KMS-11 (cell line): Measurements from ENCODE around the gene MCC.

Experiments
- H2AFZ ChIP-seq: fragments of 200-600 bp; sonication (generic); 2 replicates; pipeline ENCODE4 v1.6.1; 2016; ENCODE audit warnings: antibody characterized with exemption, mixed run types, low read depth
- H3K27ac ChIP-seq: fragments of 200-600 bp; sonication (generic); 2 replicates; pipeline ENCODE4 v1.6.1; 2016; ENCODE audit warnings: mild to moderate bottlenecking, mixed run types
- H3K27me3 ChIP-seq: fragments of 200-600 bp; sonication (generic); 2 replicates; pipeline ENCODE4 v1.6.1; 2017; ENCODE audit warnings: mild to moderate bottlenecking, low read depth, mixed run types, moderate library complexity; ENCODE audit not compliant: insufficient read depth
- H3K36me3 ChIP-seq: fragments of 200-600 bp; sonication (generic); 2 replicates; pipeline ENCODE4 v1.6.1; 2017; ENCODE audit warnings: mild to moderate bottlenecking, mixed run types; ENCODE audit not compliant: insufficient read depth
- H3K4me1 ChIP-seq: fragments of 200-600 bp; sonication (generic); 2 replicates; pipeline ENCODE4 v1.6.1; 2016; ENCODE audit warnings: mild to moderate bottlenecking, low read depth, mixed run types; ENCODE audit not compliant: poor library complexity, severe bottlenecking
- H3K4me2 ChIP-seq: fragments of 200-600 bp; sonication (generic); 2 replicates; pipeline ENCODE4 v1.7.0; 2016; ENCODE audit warnings: mild to moderate bottlenecking, mixed run types
- H3K4me3 ChIP-seq: fragments of 200-600 bp; sonication (generic); IDR thresholded peaks from 2 replicates; pipeline ENCODE4 v1.6.1; 2017; ENCODE audit warnings: low read depth, low read length, mixed read lengths; ENCODE audit not compliant: insufficient read depth
- H3K79me2 ChIP-seq: fragments of 200-600 bp; sonication (generic); 2 replicates; pipeline ENCODE4 v1.6.1; 2016; ENCODE audit warnings: low read depth, mixed run types; ENCODE audit not compliant: insufficient read depth
- H3K9ac ChIP-seq: fragments of 200-600 bp; sonication (generic); 2 replicates; pipeline ENCODE4 v1.6.1; 2016; ENCODE audit warnings: mild to moderate bottlenecking, mixed run types
- H4K20me1 ChIP-seq: fragments of 200-600 bp; sonication (generic); 2 replicates; pipeline ENCODE4 v1.6.1; 2016; ENCODE audit warnings: mild to moderate bottlenecking, mixed run types; ENCODE audit not compliant: insufficient read depth
- TF ChIP-seq, protein P1 (sequence below): fragments of 200-600 bp; sonication (generic); conservative IDR thresholded peaks from 2 replicates; pipeline ENCODE4 v1.6.1; 2017; ENCODE audit warnings: low read depth, mild to moderate bottlenecking, antibody characterized with exemption, low read length, moderate library complexity, mixed read lengths

Gene MCC

DNA sequence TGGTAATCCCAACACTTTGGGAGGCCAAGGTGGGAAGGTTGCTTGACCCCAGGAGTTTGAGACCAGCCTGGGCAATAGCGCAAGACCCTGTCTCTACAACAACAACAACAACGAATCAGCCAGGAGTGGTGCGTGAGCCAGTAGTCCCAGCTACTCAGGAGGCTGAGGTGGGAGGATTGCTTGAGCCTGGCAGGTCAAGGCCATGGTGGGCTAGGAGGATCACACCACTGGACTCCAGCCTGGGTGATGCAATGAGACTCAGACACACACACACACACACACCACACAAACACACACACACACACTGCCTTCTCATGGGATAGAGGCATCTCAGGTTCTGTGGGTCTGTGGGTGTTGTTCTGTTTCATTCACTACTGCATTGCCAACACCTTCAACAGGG is 396.6 kb downstream of the MCC start:
- TF ChIP-seq, protein P1, sequence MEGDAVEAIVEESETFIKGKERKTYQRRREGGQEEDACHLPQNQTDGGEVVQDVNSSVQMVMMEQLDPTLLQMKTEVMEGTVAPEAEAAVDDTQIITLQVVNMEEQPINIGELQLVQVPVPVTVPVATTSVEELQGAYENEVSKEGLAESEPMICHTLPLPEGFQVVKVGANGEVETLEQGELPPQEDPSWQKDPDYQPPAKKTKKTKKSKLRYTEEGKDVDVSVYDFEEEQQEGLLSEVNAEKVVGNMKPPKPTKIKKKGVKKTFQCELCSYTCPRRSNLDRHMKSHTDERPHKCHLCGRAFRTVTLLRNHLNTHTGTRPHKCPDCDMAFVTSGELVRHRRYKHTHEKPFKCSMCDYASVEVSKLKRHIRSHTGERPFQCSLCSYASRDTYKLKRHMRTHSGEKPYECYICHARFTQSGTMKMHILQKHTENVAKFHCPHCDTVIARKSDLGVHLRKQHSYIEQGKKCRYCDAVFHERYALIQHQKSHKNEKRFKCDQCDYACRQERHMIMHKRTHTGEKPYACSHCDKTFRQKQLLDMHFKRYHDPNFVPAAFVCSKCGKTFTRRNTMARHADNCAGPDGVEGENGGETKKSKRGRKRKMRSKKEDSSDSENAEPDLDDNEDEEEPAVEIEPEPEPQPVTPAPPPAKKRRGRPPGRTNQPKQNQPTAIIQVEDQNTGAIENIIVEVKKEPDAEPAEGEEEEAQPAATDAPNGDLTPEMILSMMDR = no peak
- H3K4me3 ChIP-seq = no peak overlapping the region
- no peak overlapping the region for H3K9ac ChIP-seq
- no peaks in the 10 kb centered on the region for H3K79me2 ChIP-seq
- H2AFZ ChIP-seq = no peak overlapping the region
- H3K4me1 ChIP-seq = no peaks in the 10 kb centered on the region
- H3K27me3 ChIP-seq = no peaks in the 10 kb centered on the region
- no peaks in the 10 kb centered on the region for H3K36me3 ChIP-seq
- H3K27ac ChIP-seq = no peak overlapping the region
- no peak overlapping the region for H3K4me2 ChIP-seq
- H4K20me1 ChIP-seq = no peaks in the 10 kb centered on the region

DNA sequence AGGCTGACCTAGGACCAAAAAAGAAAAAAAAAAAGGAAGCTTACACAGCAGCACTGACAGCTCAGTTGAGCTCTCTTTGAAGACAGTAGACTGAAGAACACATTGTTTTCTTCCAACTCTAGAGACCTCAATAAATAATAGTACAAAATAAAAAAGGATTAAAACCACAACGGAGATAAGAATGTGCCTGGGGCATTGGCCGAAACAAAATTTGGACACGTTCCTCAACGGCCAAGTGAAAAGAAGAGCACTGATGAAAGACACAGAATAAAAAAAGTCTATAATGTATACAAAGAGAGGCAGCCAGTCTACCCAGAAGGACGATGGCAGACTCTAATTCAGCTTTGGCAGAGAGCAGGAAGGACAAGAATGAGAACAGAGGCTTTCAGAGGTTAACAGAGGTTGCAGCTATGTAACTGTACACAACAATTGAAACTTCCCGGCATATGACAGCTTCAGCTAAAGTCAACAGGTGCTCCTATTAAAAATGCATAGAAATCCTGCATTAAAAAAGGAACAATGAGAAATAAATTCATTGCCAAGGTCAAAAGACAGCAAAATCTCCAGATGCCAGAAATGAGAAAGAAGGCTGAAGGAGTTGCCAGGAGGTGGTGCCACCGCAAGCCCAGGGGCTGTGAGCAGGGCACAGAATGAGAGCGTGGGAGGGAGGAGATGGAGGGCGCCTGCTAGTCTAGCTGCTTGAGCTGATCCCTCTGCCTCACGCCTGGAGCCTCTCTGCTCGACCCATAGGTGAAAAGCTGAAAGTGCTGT is 397.7 kb downstream of the MCC start:
- no peaks in the 10 kb centered on the region for H3K36me3 ChIP-seq
- H3K27me3 ChIP-seq = no peaks in the 10 kb centered on the region
- H4K20me1 ChIP-seq = no peaks in the 10 kb centered on the region
- H3K4me1 ChIP-seq = no peaks in the 10 kb centered on the region
- H3K27ac ChIP-seq = no peak overlapping the region
- H2AFZ ChIP-seq = no peak overlapping the region
- H3K4me2 ChIP-seq = no peak overlapping the region
- H3K79me2 ChIP-seq = no peaks in the 10 kb centered on the region
- H3K4me3 ChIP-seq = no peak overlapping the region
- H3K9ac ChIP-seq = no peak overlapping the region
- TF ChIP-seq, protein P1 = no peak

DNA sequence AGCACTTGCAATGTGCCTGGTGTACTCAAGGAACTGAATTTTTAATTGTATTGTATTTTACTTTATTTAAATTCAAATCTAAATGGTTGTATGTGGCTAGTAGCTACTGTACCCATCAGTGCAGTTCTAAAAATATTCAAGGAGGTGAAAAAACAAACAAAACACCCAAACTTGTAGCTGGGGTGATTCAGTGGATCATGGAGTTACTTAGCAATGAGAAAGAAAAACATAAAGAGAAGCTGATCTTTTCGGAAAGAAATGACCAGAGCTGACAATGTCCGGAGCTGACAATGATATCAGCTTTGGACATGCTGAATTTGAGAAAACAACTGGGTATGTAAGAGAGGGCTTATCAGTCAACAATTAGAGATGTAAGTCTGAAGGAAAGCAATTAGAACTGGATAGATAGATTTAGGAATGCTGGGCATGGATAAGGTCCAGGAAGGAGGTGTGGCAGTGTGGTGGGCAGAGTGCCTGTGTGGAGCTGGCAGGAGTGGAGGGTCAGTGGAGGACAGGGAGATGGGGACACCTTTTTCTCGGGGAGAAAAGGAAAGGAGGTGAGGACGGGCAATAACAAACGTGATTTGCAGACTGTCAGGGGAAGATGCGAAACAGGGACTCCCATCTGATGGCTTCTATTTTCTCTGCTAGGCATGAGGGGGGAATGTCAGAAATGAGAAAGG is 398.5 kb downstream of the MCC start:
- H3K4me1 ChIP-seq = no peaks in the 10 kb centered on the region
- no peaks in the 10 kb centered on the region for H3K79me2 ChIP-seq
- no peak overlapping the region for H3K4me2 ChIP-seq
- TF ChIP-seq, protein P1 = no peak
- H3K4me3 ChIP-seq = no peak overlapping the region
- H3K27me3 ChIP-seq = no peaks in the 10 kb centered on the region
- no peaks in the 10 kb centered on the region for H3K36me3 ChIP-seq
- H3K27ac ChIP-seq = no peak overlapping the region
- H3K9ac ChIP-seq = no peak overlapping the region
- no peak overlapping the region for H2AFZ ChIP-seq
- H4K20me1 ChIP-seq = no peaks in the 10 kb centered on the region

DNA sequence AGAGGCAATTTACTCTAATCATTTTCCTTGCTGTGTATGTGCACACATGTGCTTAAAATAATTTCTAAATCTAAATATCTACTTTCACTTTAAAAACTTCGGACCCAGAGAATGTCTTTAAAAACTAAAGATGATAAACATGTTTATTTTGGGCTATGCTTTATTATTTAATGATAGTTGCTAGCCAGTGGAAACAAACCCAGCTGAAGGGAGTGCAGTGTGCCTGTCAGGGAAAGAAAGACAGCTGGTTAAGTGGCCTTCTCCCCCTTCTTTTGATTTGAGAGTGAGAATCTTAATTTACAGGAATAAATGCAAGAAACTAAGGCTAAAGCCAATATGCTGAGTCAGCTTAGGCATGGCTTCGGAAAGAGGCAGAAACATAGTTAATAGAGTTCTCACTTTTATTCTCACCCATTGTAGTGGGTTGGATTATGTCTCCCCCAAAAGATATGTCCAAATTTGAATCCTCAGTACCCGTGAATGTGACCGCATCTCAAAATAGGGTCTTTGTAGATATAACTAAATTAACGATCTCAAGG is 400.2 kb downstream of the MCC start:
- no peak overlapping the region for H3K4me3 ChIP-seq
- no peak overlapping the region for H3K9ac ChIP-seq
- H3K36me3 ChIP-seq = no peaks in the 10 kb centered on the region
- H4K20me1 ChIP-seq = no peaks in the 10 kb centered on the region
- no peak overlapping the region for H2AFZ ChIP-seq
- no peaks in the 10 kb centered on the region for H3K4me1 ChIP-seq
- H3K27ac ChIP-seq = no peak overlapping the region
- no peaks in the 10 kb centered on the region for H3K79me2 ChIP-seq
- TF ChIP-seq, protein P1 = no peak
- H3K27me3 ChIP-seq = no peaks in the 10 kb centered on the region
- no peak overlapping the region for H3K4me2 ChIP-seq
